Measurements from ENCODE around the gene SPG7. TPM values are rescaled to one million over a fixed set of nuclear protein-coding genes. Genes with fewer than 3 reads are reported as not detected.

SPG7 gene
- total RNA-seq, 6 experiments from 2014 or later = 44.0 to 70.5 (median 57.0) TPM

DNA sequence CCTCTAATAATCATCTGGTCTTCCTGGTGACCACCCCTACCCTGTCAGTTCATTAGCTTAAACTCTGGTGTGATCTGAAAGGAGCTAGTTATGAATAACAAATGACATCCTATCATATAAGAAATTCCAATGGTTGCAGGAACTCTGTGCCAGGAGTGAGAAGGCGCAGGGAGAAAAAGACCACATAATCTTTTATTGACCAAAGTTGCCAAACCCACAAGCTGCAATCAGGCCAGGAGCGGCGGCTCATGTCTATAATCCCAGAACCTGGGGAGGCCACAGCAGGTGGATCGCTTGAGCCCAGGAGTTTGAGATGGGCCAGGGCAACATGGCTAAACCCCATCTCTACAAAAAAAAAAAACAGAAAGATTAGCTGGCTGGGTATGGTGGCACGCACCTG is 41.3 kb upstream of the SPG7 start:
- intact Hi-C loops (cut with DNase I) = no loop called here
- Histone ChIP-seq H3K36me3 (no peaks in the 10 kb centered on the region), H3K4me1 (peaks cover 0 to 36% (median 12%) of the 10 kb centered on the region in 4 donors), H3K27ac (no peak overlapping the region), H3K9me3 (no peaks in the 10 kb centered on the region), H3K4me3 (no peak overlapping the region), H3K27me3 (no peaks in the 10 kb centered on the region)
- TF ChIP-seq, protein P1, sequence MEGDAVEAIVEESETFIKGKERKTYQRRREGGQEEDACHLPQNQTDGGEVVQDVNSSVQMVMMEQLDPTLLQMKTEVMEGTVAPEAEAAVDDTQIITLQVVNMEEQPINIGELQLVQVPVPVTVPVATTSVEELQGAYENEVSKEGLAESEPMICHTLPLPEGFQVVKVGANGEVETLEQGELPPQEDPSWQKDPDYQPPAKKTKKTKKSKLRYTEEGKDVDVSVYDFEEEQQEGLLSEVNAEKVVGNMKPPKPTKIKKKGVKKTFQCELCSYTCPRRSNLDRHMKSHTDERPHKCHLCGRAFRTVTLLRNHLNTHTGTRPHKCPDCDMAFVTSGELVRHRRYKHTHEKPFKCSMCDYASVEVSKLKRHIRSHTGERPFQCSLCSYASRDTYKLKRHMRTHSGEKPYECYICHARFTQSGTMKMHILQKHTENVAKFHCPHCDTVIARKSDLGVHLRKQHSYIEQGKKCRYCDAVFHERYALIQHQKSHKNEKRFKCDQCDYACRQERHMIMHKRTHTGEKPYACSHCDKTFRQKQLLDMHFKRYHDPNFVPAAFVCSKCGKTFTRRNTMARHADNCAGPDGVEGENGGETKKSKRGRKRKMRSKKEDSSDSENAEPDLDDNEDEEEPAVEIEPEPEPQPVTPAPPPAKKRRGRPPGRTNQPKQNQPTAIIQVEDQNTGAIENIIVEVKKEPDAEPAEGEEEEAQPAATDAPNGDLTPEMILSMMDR (IDR thresholded peaks at IDR 0.05) = no peak
- TF ChIP-seq POLR2A (IDR thresholded peaks at IDR 0.05) = no peak
- WGBS (ENCODE audit: insufficient coverage, low coverage, low lambda C conversion rate, missing lambda C conversion rate) = 90% methylated on average over 5 of the region's 5 CpGs
- no peak for ATAC-seq
- no peak for DNase-seq

DNA sequence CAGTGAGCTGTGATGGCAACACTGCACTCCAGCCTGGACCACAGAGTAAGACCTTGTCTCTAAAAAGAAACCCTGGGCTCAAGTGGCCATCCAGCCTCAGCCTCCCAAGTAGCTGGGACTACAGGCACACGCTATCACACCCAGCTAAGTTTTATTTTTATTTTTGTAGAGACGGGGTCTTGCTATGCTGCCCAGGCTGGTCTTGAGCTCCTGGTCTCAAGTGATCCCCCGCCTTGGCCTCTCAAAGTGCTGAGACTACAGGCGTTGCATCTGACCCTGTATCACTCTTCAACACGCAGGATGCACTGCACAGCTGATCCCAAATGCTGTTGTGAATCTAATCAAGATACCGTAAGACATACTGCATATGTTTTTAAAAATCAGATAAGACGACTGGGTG is 40.8 kb upstream of the SPG7 start:
- peaks cover 0 to 41% (median 15%) of the 10 kb centered on the region in 4 donors for H3K4me1 ChIP-seq
- 91% methylated on average over 4 of the region's 7 CpGs for WGBS (ENCODE audit: insufficient coverage, low coverage, low lambda C conversion rate, missing lambda C conversion rate)
- intact Hi-C loops (cut with DNase I) = no loop called here
- H3K36me3 ChIP-seq = no peaks in the 10 kb centered on the region
- H3K9me3 ChIP-seq = no peaks in the 10 kb centered on the region
- no peak overlapping the region for H3K4me3 ChIP-seq
- H3K27me3 ChIP-seq = no peaks in the 10 kb centered on the region
- ATAC-seq (no peak), DNase-seq (no peak)
- no peak overlapping the region for H3K27ac ChIP-seq
- TF ChIP-seq, protein P1 (IDR thresholded peaks at IDR 0.05) = no peak
- TF ChIP-seq POLR2A (IDR thresholded peaks at IDR 0.05) = no peak

DNA sequence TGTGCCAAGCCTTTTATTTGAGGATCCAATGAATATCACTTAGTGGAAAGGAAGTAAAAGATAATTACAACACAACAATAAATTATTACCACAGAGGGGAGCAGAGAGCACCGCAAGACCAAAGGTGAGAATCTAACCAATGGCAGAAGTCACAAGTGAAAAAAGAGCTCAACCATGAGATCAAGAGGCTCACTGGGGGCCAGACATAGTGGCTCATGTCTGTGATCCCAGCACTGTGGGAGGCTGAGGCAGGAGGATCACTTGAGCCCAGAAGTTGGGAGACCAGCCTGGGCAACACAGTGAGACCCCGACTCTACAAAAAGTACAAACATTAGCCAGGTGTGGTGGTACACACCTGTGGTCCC is 35.5 kb upstream of the SPG7 start:
- Histone ChIP-seq H3K4me3 (no peak overlapping the region), H3K4me1 (peaks cover 0 to 61% (median 28%) of the 10 kb centered on the region in 4 donors), H3K36me3 (no peaks in the 10 kb centered on the region), H3K27me3 (no peaks in the 10 kb centered on the region), H3K27ac (peak overlapping the region in 1 of 3 donors; percentile 49), H3K9me3 (no peaks in the 10 kb centered on the region)
- WGBS (ENCODE audit: insufficient coverage, low coverage, low lambda C conversion rate, missing lambda C conversion rate) = 14% methylated on average over 1 of the region's 2 CpGs
- DNase-seq (no peak), ATAC-seq (peak; percentile 49 to 72 (median 60))
- TF ChIP-seq POLR2A (IDR thresholded peaks at IDR 0.05) = no peak
- TF ChIP-seq, protein P1 (IDR thresholded peaks at IDR 0.05) = no peak
- intact Hi-C loops (cut with DNase I) = no loop called here

DNA sequence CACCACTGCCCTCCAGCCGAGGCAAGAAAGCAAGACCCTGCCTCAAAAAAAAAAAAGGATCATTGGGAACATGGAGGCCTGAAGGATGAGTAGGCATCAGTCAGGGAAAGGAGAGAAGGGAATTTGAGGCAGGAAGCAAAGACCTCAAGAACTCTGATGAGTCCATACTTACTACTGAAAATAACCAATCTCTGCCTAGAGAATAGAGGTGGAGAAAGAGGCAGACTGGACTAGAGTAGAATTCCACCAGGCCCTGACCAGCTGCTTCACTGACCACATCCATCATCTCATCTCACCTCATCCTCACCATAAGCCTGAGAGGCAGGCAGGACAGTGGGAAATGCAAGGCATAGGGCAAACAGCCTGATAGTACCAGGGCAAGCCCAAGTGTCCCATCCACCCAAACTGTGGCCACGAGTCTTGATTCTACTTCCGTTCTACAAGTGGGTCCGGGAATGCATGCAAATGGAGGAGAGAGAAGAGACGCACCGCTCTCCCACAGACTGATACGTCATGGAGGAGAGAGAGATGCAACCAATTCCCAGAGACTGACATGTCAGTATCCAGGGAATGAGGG is 35.0 kb upstream of the SPG7 start:
- intact Hi-C loops (cut with DNase I) = no loop called here
- H3K27me3 ChIP-seq = no peaks in the 10 kb centered on the region
- DNase-seq = no peak
- ATAC-seq = no peak
- no peak overlapping the region for H3K4me3 ChIP-seq
- peaks cover 0 to 60% (median 28%) of the 10 kb centered on the region in 4 donors for H3K4me1 ChIP-seq
- 40% methylated on average over 1 of the region's 7 CpGs for WGBS (ENCODE audit: insufficient coverage, low coverage, low lambda C conversion rate, missing lambda C conversion rate)
- no peaks in the 10 kb centered on the region for H3K36me3 ChIP-seq
- TF ChIP-seq, protein P1 (IDR thresholded peaks at IDR 0.05) = no peak
- TF ChIP-seq POLR2A (IDR thresholded peaks at IDR 0.05) = no peak
- no peaks in the 10 kb centered on the region for H3K9me3 ChIP-seq
- peak overlapping the region in 1 of 3 donors; percentile 49 for H3K27ac ChIP-seq

Measured in right lobe of liver (tissue), 6 donors.